ENCODE data around the gene KREMEN1.
A peak's percentile ranks its signal among the peaks of the same experiment; 100 is the strongest.
"Not testable (repeated sequence)": the region's sequence is repeated elsewhere in the genome, so short reads cannot be mapped to it uniquely, and the experiment has no call there.

Gene KREMEN1

GRCh38 chr22:29109822-29110221 is 37.0 kb downstream of the KREMEN1 start:
- no peak for DNase-seq

DNA sequence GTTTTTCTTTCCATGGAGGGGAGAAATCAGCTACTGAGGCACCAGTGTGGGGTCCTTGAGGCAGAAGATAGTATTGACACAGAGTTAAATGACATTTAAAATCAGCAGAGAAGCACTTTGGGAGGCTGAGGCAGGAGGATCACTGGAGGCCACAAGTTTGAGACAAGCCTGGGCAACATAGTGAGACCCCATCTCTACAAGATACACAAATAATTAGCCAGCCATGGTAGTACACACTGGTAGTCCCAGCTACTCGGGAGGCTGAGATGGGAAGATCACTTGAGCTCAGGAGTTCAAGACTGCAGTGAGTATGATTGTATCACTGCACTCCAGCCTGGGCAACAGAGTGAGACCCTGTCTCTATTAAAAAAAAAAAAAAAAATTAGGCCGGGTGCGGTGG is 38.1 kb downstream of the KREMEN1 start:
- DNase-seq, result no peak

- peak; percentile 49 for DNase-seq
Measured at GRCh38 chr22:29112121-29112520, 39.3 kb downstream of the KREMEN1 start.

- no peak for DNase-seq
Measured at GRCh38 chr22:29112681-29113080, 39.8 kb downstream of the KREMEN1 start.

DNA sequence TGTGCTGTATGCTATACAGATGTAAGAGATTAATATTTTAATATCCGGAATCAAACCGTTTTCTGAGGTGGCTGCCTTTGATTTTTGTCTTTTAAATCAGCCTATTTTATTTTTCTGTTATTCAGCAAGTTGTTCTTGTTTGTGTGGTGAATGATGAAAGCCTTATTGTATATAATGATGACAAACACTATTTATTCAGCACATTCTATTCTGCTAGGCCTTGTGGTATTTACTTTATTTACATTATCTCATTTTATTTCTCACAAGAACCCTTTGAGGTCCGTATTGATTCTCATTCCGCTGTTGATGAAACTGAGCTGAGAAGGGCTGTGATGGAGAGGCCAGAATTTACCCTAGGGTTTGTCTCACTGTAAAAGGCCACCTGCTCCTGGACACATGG is 40.5 kb downstream of the KREMEN1 start:
- DNase-seq, result no peak

DNA sequence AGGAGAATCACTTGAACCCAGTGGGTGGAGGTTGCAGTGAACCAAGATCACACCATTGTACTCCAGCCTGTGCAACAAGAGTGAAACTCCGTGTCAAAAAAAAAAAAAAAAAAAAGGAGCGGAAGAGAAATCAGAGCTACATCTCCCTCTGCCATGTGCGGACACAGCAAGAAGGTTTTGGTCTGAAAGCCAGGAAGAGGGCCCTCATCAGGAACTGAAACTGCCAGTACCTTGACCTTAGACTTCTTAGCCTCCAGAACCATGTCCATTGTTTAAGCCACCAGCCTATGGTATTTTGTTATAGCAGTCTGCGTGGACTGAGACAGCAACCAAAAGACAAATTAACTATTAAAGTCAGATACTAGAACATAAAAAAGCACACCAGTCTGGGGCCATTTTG is 41.6 kb downstream of the KREMEN1 start:
- no peak for DNase-seq

DNA sequence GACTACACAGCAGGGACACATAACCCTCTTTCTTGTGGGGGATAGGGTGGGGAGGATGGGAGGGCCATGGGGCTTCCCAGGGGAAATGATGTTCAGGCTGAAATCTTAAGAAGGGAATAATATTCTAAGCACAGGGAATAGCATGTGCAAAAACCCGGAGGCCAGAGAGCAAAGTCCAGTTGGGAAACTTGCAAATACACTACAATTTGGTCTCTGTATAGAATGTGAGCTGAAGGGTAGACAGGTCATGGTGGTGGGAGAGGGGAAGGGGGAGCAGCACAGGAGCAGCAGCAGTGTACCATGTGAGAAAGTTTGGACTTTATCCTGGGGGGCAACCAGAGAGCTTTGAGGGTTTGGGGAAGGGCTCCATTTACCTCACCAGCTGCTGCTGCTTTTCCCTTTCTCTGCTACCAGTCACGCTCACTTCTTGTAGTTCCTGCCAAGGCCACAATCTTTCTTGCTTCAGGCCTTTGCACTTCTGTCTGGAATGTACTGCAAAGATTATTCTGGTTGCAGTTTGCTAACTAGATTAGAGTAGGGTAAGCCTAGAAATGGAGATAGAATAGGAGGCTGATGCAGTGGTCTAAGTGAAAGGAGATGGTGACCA is 43.0 kb downstream of the KREMEN1 start:
- no peak for DNase-seq

DNA sequence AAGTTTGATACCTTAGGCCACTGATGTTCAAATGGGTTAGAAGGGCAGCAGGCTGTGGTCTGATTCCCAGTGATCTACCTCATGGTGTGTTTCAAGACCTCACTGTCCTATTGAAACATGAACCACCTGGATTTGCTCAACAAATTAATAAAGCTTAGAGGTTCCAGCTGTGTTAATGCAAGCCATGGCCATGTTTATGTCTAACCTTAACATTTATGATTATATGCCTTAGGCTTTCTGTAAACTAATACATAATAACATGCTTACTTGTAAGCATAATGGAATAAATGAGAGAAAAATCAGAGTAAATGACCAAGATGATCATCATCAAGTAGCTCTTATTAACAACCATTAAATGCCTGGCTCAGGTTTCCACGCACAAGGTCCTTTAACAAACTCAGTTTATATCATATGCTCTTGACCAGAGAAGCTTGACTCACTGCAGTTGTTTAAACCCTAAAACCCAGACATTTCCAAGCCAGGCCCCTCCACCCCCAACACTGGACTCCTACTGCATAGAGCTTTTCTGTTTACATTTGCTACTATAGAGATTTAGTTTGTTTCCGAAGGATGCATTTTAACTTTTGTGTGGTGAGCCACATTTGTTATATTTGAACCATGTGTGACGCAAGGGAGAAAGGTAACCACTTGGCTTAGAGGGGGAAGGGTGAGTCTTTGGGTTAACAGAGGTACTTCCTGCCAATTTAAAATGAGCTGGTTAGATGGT is 43.7 kb downstream of the KREMEN1 start:
- DNase-seq, result no peak

DNA sequence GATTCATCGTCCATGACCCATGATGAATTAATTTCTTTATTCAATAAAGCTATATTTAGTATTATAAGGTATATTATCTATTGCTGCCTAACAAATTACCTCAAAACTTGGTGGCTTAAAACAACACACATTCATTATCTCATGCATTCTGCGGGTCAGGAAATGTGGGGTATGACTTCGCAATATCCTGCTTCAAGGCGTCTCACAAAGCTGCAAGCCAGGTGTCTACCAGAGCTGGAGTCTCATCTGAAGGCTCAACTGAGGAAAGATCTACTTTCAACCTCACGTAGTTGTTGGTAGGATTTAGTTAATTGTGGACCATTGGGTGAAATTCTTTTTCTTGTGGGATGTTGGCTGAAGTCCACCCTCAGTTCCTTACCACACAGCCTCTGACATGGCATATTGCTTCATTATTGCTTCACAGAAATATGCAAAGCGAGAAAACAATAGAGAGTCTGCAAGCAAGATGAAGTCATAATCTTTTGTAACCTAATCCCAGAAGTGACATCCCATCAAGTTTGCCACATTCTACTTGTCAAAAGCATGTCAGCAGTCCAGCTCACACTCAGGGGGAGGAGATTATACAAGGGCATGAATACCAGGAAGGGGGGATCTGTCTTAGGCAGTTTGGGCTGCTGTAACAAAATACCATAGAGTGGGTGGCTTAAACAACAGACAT is 45.1 kb downstream of the KREMEN1 start:
- DNase-seq, result no peak

DNA sequence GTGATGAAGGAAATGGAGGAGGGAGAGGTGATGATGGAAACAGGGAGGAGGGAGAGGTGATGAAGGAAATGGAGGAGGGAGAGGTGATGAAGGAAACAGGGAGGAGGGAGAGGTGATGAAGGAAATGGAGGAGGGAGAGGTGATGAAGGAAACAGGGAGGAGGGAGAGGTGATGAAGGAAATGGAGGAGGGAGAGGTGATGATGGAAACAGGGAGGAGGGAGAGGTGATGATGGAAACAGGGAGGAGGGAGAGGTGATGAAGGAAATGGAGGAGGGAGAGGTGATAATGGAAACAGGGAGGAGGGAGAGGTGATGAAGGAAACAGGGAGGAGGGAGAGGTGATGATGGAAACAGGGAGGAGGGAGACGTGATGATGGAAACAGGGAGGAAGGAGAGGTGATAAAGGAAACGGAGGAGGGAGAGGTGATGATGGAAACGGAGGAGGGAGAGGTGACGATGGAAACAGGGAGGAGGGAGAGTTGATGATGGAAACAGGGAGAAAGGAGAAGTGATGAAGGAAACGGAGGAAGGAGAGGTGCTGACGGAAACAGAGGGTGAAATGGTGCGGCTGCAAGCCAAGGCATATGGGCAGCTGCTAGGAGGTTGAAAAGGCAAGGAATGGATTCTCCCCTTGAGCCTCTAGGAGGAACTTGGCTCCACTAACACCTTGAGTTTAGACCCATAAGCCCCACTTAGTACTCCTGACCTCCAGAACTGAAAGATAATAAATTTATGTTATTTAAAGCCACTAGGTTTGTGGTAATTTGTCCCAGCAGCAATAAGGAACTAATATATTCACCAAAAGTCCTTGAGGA is 47.5 kb downstream of the KREMEN1 start:
- DNase-seq, result not testable (repeated sequence)

- DNase-seq, result no peak
Measured at GRCh38 chr22:29121124-29121523, 48.3 kb downstream of the KREMEN1 start.

DNA sequence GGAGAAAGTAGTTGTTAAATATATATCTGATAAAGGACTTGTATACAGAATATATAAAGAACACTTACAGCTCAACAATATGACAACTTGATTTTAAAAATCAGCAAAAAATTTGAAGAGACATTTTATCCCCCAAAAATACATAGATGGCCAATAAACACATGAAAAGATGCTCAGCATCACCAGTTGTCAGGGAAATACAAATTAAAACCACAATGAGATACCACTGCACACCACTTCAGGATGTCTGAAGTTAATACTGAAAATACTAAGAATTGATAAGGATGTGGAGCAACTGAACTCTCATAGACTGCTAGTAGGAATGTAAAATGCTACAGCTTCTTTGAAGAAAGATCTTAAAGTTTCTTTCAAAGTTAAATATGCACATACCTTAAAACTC is 49.2 kb downstream of the KREMEN1 start:
- no peak for DNase-seq

DNA sequence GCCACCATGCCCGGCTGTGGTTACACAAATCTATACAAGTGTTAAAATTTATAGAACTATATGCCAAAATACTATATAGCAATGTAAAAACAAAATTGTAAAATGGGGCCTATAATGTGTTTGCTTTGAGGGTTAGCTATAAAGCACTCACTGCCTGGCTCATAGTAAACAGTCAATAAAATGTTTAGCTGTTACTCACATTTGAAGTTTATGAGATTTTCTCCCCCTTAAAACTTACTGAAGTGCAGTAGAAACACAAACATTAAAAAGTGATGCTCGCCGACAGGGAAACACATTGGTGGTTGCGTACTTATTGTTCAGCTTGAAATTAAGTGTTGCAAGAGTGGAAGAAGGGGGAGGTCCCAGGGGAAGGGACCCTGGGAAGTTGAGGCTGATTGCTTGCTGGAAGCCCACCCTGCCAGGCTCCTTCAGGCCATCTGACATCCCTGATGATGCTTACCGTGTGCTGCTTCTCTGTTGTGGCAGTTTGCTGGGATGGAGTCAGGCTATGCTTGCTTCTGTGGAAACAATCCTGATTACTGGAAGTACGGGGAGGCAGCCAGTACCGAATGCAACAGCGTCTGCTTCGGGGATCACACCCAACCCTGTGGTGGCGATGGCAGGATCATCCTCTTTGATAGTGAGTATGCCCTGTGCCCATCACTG is 52.1 kb downstream of the KREMEN1 start:
- no peak for DNase-seq

DNA sequence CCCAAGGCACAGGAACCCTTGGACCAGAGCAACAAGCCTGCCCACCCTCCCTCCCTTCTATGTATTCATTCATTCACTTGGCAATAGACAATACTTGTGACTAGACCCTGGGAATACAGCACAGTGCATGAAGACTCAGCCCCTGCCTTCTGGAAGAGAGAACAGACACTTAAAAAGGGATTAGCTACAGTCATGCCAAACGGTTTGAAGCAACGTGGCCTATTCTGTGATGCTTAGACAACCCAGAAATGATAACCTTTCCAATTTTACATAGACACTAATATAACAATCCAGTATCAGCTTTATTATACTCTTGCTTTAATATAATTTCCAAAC is 52.6 kb downstream of the KREMEN1 start:
- no peak for DNase-seq

DNA sequence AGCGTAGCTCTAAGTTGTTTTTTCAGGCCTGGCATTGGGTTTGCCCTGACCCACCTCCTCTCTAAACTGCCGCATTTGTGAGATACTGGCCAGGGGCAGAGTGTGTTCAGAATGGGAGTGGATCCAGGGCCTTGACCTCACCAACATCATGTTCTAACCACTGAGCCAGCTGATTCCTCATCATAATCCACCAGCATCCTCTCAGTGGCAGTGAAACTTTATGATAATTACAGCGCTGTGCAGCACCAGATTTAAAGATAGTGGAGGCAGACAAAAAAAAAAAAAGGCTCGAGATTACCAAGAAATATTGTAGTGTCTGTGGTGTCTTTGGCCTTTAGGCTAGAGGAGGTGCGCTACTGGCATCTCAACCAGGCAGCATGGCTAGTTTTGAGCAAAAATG is 53.0 kb downstream of the KREMEN1 start:
- DNase-seq, result no peak

DNA sequence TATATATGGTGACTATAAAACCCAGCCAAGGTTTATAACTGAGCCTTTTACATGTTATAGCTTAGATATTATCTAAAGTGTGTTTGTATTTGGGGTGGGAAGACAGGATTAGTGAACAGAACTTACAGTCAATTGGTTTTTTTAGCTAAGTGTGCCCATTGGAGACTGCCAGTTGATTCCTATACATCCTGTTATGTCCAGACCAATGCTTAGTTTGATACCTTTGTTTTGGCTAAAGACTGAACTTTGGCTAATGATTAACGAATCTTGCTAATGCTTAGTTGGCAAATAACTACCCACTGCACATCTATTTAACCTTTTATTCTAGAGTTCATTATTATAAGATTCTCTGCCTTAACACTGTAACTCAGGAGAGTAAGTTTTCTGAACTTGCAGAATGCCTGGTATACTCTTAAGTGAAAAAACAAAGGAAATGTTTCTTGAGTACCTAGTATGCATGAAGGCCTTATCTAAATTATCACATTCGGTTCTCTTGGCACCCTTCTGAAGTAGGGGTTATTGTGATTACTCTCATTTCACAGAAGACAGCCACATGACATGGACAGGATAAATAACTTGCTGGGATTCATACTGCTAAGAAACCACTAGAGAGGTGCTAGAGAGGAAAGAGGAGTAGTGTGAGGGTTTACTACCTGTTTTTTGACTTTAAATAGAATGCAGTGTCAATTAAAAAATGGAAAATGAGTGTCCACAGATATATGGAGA is 54.0 kb downstream of the KREMEN1 start:
- no peak for DNase-seq

DNA sequence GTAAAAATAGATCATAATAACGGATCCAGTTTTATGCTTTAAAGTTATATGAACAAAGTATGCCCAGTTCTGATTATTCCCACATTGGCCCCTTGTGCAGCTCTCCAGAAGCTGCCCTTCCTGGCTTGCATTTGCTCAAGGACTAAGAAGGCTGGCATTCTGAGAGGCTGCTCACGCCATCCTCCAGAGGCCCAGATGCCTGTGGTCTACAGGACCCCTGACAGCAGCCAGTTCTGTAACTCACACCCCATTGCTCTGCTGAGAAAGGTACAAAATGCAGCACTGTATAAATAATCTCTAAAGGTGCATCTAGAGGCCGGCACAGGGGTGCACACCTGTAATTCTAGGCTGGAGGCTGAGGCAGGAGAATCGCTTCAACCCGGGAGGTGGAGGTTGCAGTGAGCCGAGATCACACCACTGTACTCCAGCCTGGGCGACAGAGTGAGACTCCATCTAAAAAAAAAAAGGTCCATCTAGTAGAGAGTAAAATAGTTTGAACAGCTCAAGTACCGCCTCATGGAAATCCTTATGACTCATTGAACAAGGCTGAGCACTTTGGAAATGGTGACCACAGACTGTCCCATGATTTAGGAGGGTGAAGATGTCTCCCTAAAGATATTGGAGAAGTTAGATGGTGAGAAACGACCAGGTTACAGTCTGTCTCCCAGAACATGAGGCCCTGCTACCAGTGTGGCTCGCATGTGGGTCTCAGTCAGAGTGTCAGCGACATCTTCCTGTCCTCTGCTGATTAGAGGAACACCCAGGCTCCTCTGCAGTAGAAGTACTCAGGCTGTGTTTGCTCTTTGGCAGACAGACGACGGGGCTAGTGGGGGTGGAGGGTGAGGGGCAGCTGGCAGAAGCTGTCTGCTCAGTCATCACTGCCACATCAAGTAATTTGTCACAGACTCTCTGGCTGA is 56.3 kb downstream of the KREMEN1 start:
- DNase-seq, result peak; percentile 65

DNA sequence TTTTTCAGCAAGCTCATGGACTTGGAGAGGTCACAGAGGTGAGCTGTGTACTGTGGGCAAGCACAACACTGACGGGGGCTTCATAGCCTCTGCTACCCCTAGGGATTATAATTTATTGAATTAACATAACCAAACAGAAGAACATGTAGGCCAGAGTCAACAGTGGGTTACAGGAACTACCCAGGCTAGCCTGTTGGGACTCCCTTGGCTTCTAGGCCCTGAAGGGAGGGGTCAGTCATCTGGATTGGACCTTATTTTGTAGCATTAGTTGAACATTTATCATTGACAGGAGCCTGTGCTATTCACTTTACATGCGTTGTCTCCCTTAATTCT is 56.9 kb downstream of the KREMEN1 start:
- no peak for DNase-seq

- DNase-seq, result no peak
Measured at GRCh38 chr22:29130476-29130875, 57.6 kb downstream of the KREMEN1 start.

GRCh38 chr22:29133603-29134133 is 60.8 kb downstream of the KREMEN1 start:
- DNase-seq, result no peak

DNA sequence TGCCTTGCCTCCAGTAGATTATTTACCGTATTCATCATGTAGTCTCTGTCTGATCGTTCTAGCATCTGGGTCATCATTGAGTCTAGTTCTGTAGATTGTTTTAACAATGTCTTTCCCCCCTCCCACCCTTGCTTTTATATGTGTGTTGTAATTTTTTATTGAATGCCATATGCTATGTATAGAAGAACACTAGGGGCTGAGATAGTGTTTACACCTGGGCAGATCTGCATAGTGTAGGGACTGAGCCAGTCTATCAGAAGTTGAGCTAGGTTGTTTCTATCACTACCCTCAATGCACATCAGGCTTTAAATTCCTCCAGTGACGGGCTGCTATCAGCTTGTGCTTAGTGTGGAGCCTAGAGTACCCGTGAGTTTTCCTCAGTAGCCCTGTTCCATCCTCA is 61.6 kb downstream of the KREMEN1 start:
- no peak for DNase-seq
